ENCODE results near the gene AKR1C2.
"Not testable (repeated sequence)": the region's sequence is repeated elsewhere in the genome, so short reads cannot be mapped to it uniquely, and the experiment has no call there.

AKR1C2 gene

DNA sequence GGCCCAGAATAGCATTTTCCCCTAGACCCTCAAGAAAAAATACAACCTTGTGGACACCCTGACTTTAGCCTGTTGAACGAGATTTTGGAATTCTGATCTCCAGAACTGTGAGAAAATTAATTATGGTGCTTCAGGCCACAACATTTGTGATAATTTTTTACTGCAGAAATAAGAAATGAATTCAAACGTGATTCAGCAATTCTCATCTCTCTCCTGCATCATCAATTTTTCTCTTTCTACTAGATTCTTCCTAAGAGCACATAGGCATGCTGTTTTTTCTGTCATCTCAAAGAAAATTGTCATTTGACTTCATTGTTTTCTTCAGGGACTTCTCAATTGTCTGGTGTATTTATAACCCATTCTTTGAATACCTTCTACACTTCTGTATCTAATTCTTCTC, 8.9 kb upstream of the AKR1C2 start:
- no peaks in the 10 kb centered on the region for H3K4me1 ChIP-seq (ENCODE audit: control insufficient read depth, insufficient read depth, low read length)
- WGBS, 2 experiments: 72 to 84% methylated on average over 2 of the region's 2 CpGs
- no peaks in the 10 kb centered on the region for H3K27me3 ChIP-seq (ENCODE audit: control insufficient read depth, insufficient read depth, low read length, poor library complexity, severe bottlenecking)
- no peak overlapping the region for H3K27ac ChIP-seq (ENCODE audit: insufficient read depth, low read depth, low read length, poor library complexity, severe bottlenecking)
- no peaks in the 10 kb centered on the region for H3K36me3 ChIP-seq (ENCODE audit: control insufficient read depth, insufficient read depth, low read length)
- no peak overlapping the region for H3K4me3 ChIP-seq (ENCODE audit: insufficient read depth, low read depth, low read length)
- no peaks in the 10 kb centered on the region for H3K9me3 ChIP-seq (ENCODE audit: control insufficient read depth, low read length)

- H3K27ac ChIP-seq (ENCODE audit: insufficient read depth, low read depth, low read length, poor library complexity, severe bottlenecking); H3K4me1 ChIP-seq (ENCODE audit: control insufficient read depth, insufficient read depth, low read length); H3K9me3 ChIP-seq (ENCODE audit: control insufficient read depth, low read length); H3K36me3 ChIP-seq (ENCODE audit: control insufficient read depth, insufficient read depth, low read length); H3K27me3 ChIP-seq (ENCODE audit: control insufficient read depth, insufficient read depth, low read length, poor library complexity, severe bottlenecking); H3K4me3 ChIP-seq (ENCODE audit: insufficient read depth, low read depth, low read length): not testable (repeated sequence)
- 97 to 98% methylated on average over 2 of the region's 2 CpGs for WGBS, 2 experiments
Observed at GRCh38 chr10:5011392-5011791, 7.7 kb upstream of the AKR1C2 start.

GRCh38 chr10:5010043-5010442, 6.4 kb upstream of the AKR1C2 start:
- not testable (repeated sequence) for H3K4me3 ChIP-seq (ENCODE audit: insufficient read depth, low read depth, low read length); H3K4me1 ChIP-seq (ENCODE audit: control insufficient read depth, insufficient read depth, low read length); H3K27me3 ChIP-seq (ENCODE audit: control insufficient read depth, insufficient read depth, low read length, poor library complexity, severe bottlenecking); H3K27ac ChIP-seq (ENCODE audit: insufficient read depth, low read depth, low read length, poor library complexity, severe bottlenecking); H3K36me3 ChIP-seq (ENCODE audit: control insufficient read depth, insufficient read depth, low read length); H3K9me3 ChIP-seq (ENCODE audit: control insufficient read depth, low read length)
- 66 to 71% methylated on average over 4 to 5 of the region's 7 CpGs for WGBS, 2 experiments

- H3K4me3 ChIP-seq (ENCODE audit: insufficient read depth, low read depth, low read length); H3K4me1 ChIP-seq (ENCODE audit: control insufficient read depth, insufficient read depth, low read length); H3K27me3 ChIP-seq (ENCODE audit: control insufficient read depth, insufficient read depth, low read length, poor library complexity, severe bottlenecking); H3K36me3 ChIP-seq (ENCODE audit: control insufficient read depth, insufficient read depth, low read length); H3K9me3 ChIP-seq (ENCODE audit: control insufficient read depth, low read length); H3K27ac ChIP-seq (ENCODE audit: insufficient read depth, low read depth, low read length, poor library complexity, severe bottlenecking): not testable (repeated sequence)
- 89 to 93% methylated on average over 4 of the region's 4 CpGs for WGBS, 2 experiments
Observed at GRCh38 chr10:5008857-5009548, 5.3 kb upstream of the AKR1C2 start.

- not testable (repeated sequence) for H3K36me3 ChIP-seq (ENCODE audit: control insufficient read depth, insufficient read depth, low read length); H3K4me1 ChIP-seq (ENCODE audit: control insufficient read depth, insufficient read depth, low read length); H3K27ac ChIP-seq (ENCODE audit: insufficient read depth, low read depth, low read length, poor library complexity, severe bottlenecking); H3K4me3 ChIP-seq (ENCODE audit: insufficient read depth, low read depth, low read length); H3K9me3 ChIP-seq (ENCODE audit: control insufficient read depth, low read length); H3K27me3 ChIP-seq (ENCODE audit: control insufficient read depth, insufficient read depth, low read length, poor library complexity, severe bottlenecking)
Observed at GRCh38 chr10:5004501-5004900, 844 bp upstream of the AKR1C2 start.

GRCh38 chr10:5004030-5004385, 351 bp upstream of the AKR1C2 start:
- WGBS, 2 experiments: no CpG with 5 or more reads among the region's 1 CpG

DNA sequence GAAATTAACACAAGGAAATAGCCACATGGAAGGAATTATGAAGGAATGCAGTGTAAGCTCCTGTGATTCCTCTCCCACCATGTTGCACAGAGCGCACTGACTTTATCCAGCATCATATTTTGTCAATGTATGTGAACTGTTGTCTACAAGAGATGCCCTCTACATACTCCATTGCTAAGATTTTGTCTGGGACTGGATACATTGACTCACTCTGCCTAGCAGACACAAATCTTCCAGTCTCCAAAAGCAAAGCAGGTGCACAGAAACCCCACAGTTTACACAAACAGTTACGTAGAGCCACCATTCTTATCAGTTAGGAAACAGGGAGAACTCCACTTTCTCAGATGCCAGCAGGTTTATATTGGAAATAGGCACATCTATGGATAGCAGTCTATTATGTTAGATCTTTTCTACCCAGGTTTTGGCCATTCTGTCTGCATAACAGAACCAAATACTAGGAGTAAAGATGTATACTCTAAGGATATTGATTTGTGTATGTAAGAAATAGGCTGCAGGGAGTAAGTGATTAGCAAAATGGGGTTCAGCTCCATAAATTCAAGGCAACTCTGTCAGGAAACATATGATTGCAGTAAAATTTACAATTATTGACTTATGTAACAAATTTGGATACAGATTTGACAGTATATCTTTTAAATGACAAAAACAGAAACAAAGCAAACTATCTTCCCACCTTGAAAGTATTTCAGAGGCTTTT, 1.5 kb downstream of the AKR1C2 start:
- Histone ChIP-seq H3K27me3 (ENCODE audit: control insufficient read depth, insufficient read depth, low read length, poor library complexity, severe bottlenecking) (no peaks in the 10 kb centered on the region), H3K27ac (ENCODE audit: insufficient read depth, low read depth, low read length, poor library complexity, severe bottlenecking) (no peak overlapping the region), H3K36me3 (ENCODE audit: control insufficient read depth, insufficient read depth, low read length) (no peaks in the 10 kb centered on the region), H3K4me1 (ENCODE audit: control insufficient read depth, insufficient read depth, low read length) (no peaks in the 10 kb centered on the region), H3K4me3 (ENCODE audit: insufficient read depth, low read depth, low read length) (no peak overlapping the region), H3K9me3 (ENCODE audit: control insufficient read depth, low read length) (no peaks in the 10 kb centered on the region)
- WGBS, 2 experiments: 93 to 100% methylated on average over 2 of the region's 2 CpGs

More at GRCh38 chr10:5004030-5004385, 351 bp upstream of the AKR1C2 start:
- not testable (repeated sequence) for H3K4me1 ChIP-seq (ENCODE audit: control insufficient read depth, insufficient read depth, low read length); H3K4me3 ChIP-seq (ENCODE audit: insufficient read depth, low read depth, low read length); H3K36me3 ChIP-seq (ENCODE audit: control insufficient read depth, insufficient read depth, low read length); H3K27me3 ChIP-seq (ENCODE audit: control insufficient read depth, insufficient read depth, low read length, poor library complexity, severe bottlenecking); H3K9me3 ChIP-seq (ENCODE audit: control insufficient read depth, low read length); H3K27ac ChIP-seq (ENCODE audit: insufficient read depth, low read depth, low read length, poor library complexity, severe bottlenecking)

DNA sequence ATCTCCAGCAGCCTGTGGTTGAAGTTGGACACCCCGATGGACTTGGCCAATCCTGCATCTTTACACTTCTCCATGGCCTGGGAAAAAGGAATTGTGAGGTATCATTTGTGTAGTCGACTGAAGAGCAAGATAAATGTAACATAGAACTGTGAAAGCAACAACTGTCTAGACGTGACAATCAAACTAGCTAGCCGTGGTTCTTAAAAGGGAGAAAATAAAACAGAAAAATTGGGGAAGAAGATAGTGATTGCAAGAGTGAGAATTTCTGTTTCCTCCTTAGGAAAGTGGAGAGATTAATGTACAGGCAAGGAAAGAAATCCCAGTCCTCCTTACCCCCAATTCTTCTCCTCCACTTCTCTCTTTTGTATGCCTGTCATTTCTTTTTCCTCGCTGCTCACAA, 5.0 kb downstream of the AKR1C2 start:
- H3K4me3 ChIP-seq (ENCODE audit: insufficient read depth, low read depth, low read length): no peak overlapping the region
- WGBS, 2 experiments: 93% methylated on average over 4 of the region's 5 CpGs
- H3K36me3 ChIP-seq (ENCODE audit: control insufficient read depth, insufficient read depth, low read length): no peaks in the 10 kb centered on the region
- no peaks in the 10 kb centered on the region for H3K27me3 ChIP-seq (ENCODE audit: control insufficient read depth, insufficient read depth, low read length, poor library complexity, severe bottlenecking)
- no peaks in the 10 kb centered on the region for H3K9me3 ChIP-seq (ENCODE audit: control insufficient read depth, low read length)
- H3K27ac ChIP-seq (ENCODE audit: insufficient read depth, low read depth, low read length, poor library complexity, severe bottlenecking): no peak overlapping the region
- H3K4me1 ChIP-seq (ENCODE audit: control insufficient read depth, insufficient read depth, low read length): no peaks in the 10 kb centered on the region

DNA sequence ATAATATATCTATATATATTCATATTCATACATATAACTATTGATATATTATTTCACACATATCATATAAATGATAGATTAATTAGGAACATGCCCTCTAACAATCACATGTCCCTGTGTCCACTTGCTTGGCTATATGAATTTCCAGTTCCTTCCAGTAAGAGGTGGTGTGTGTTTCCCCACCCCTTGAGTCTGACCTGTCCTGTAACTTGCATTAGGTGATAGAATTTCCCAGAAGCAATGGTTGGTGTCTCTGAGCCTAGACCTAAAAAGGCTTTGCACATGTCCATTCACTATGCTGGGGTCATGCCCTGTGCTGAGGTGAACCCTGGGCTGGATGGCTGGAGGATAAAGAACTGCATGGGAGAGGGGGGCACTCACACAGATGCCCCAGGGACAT, 9.4 kb downstream of the AKR1C2 start:
- H3K36me3 ChIP-seq (ENCODE audit: control insufficient read depth, insufficient read depth, low read length); H3K27ac ChIP-seq (ENCODE audit: insufficient read depth, low read depth, low read length, poor library complexity, severe bottlenecking); H3K4me1 ChIP-seq (ENCODE audit: control insufficient read depth, insufficient read depth, low read length); H3K27me3 ChIP-seq (ENCODE audit: control insufficient read depth, insufficient read depth, low read length, poor library complexity, severe bottlenecking); H3K4me3 ChIP-seq (ENCODE audit: insufficient read depth, low read depth, low read length); H3K9me3 ChIP-seq (ENCODE audit: control insufficient read depth, low read length): not testable (repeated sequence)

DNA sequence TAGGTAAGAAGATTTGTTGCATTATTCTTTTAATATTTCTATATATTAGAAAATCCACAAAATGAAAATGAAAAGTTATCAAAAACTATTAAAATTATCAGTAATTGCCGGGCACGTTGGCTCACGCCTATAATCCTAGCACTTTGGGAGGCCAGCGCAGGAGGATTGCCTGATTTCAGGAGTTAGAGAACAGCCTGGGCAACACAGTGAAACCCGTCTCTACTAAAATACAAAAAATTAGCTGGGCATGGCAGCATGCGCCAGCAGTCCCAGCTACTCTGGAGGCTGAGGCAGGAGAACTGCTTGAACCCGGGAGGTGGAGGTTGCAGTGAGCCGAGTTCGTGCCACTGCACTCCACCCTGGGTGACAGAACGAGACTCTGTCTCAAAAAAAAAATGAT, 11.1 kb downstream of the AKR1C2 start:
- H3K36me3 ChIP-seq (ENCODE audit: control insufficient read depth, insufficient read depth, low read length); H3K4me1 ChIP-seq (ENCODE audit: control insufficient read depth, insufficient read depth, low read length): not testable (repeated sequence)

DNA sequence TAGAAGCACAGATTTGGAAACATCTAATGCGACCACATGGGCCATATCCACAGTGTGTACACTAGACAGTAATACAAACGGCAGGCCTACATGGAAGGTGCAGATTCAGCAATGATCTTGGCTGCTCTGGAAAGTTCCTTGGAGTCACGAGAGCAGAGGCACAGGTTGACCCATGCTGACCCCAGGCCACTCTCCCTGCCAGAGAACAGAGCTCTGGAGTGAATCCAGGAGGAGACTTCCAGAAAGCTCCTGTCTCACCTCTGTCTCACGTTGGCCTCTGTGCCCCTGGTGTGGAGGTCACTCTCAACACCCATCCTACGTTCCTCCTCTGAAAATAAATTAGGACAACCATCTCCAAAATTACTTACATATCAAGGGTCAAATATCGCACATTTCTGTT, 12.2 kb downstream of the AKR1C2 start:
- 96 to 97% methylated on average over 2 of the region's 6 CpGs for WGBS, 2 experiments
- not testable (repeated sequence) for H3K27me3 ChIP-seq (ENCODE audit: control insufficient read depth, insufficient read depth, low read length, poor library complexity, severe bottlenecking); H3K27ac ChIP-seq (ENCODE audit: insufficient read depth, low read depth, low read length, poor library complexity, severe bottlenecking); H3K36me3 ChIP-seq (ENCODE audit: control insufficient read depth, insufficient read depth, low read length); H3K9me3 ChIP-seq (ENCODE audit: control insufficient read depth, low read length); H3K4me3 ChIP-seq (ENCODE audit: insufficient read depth, low read depth, low read length); H3K4me1 ChIP-seq (ENCODE audit: control insufficient read depth, insufficient read depth, low read length)

More for the DNA sequence above, 11.1 kb downstream of the AKR1C2 start:
- H3K27me3 ChIP-seq (ENCODE audit: control insufficient read depth, insufficient read depth, low read length, poor library complexity, severe bottlenecking); H3K9me3 ChIP-seq (ENCODE audit: control insufficient read depth, low read length); H3K27ac ChIP-seq (ENCODE audit: insufficient read depth, low read depth, low read length, poor library complexity, severe bottlenecking); H3K4me3 ChIP-seq (ENCODE audit: insufficient read depth, low read depth, low read length): not testable (repeated sequence)
- WGBS, 2 experiments: 91% methylated on average over 10 of the region's 10 CpGs

Measured in ectodermal cell (in vitro differentiated cells).